LNCaP clone FGC (cell line): ENCODE results near the gene GLOD5.

Experiments used
- DNase-seq: peaks from one replicate; pipeline ENCODE4 v3.0.0-alpha.2; 2011; ENCODE audit warnings: low read depth
- H3K4me3 ChIP-seq: 2 replicates; pipeline ENCODE4 v1.5.1; 2011; ENCODE audit warnings: mild to moderate bottlenecking, low read depth, low read length, control low read depth
- TF ChIP-seq, protein P1 (sequence below): IDR thresholded peaks from 2 replicates; pipeline ENCODE4 v1.5.1; 2012; ENCODE audit warnings: mild to moderate bottlenecking; ENCODE audit not compliant: control insufficient read depth, insufficient read depth; ENCODE audit errors: extremely low read depth

Gene GLOD5

DNA sequence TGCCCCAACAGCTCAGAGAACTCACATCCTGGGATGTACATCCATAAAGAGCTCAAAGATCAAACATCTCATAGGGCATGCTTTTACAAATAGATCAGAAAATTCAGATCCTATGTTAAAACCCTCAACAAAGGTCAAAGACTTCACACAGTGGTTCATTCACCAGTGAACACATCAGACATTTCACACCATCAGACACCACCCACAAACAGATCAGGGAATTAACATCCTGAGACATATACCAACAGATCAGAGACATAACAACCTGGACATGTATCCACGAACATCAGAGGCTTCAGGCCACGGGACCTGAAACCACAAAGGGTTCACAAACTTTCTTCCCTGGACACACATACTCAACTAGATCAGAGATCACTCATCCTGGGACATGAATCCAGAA is 41.6 kb upstream of the GLOD5 start:
- DNase-seq = no peak
- TF ChIP-seq, protein P1, sequence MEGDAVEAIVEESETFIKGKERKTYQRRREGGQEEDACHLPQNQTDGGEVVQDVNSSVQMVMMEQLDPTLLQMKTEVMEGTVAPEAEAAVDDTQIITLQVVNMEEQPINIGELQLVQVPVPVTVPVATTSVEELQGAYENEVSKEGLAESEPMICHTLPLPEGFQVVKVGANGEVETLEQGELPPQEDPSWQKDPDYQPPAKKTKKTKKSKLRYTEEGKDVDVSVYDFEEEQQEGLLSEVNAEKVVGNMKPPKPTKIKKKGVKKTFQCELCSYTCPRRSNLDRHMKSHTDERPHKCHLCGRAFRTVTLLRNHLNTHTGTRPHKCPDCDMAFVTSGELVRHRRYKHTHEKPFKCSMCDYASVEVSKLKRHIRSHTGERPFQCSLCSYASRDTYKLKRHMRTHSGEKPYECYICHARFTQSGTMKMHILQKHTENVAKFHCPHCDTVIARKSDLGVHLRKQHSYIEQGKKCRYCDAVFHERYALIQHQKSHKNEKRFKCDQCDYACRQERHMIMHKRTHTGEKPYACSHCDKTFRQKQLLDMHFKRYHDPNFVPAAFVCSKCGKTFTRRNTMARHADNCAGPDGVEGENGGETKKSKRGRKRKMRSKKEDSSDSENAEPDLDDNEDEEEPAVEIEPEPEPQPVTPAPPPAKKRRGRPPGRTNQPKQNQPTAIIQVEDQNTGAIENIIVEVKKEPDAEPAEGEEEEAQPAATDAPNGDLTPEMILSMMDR = no peak
- no peak overlapping the region for H3K4me3 ChIP-seq

DNA sequence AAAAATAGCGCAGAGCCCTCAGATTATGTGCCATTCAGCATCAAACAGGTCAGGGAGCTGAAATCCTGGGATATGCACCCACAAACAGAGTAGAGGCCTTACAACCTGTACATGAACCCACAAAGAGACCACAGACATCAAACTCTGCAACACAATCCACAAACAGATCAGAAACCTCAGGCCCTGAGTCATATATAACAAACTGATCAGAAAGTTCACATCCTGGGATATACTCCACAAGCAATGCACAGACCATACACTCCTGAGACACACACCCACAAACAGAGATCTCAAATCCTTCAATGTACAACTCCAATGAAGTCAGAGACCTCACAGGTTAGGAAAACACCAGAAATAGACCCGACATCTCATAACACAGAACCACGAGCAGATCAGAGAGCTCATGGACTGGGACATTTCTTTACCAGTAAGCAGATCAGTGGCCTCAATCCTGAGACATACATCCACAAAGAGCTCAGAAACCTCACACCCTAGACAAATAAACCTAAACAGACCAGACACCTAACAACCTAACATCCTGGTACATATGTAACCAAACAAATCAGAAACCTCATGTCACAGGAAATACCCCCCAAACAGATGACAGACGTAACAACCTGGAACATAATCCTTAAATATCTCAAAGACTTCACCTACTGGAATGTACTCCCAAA is 40.8 kb upstream of the GLOD5 start:
- TF ChIP-seq, protein P1 = no peak
- no peak for DNase-seq
- no peak overlapping the region for H3K4me3 ChIP-seq

DNA sequence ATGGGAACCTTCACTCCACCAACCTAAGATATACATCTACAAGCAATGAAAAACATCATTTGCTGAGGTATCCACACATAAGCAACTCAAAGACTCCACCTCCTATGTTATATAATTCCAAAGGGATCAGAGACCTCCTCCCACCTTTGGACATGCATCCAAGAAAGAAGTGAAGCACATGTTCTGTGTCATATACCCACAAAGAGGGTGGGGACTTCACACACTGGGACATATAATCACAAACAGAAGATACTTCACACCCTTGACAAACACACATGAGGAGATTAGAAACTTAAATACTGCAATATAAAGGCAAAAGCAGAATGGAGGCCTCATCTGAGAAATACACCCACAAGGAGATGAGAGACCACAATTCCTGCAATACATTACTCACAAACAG is 39.6 kb upstream of the GLOD5 start:
- no peak overlapping the region for H3K4me3 ChIP-seq
- TF ChIP-seq, protein P1 = no peak
- no peak for DNase-seq

DNA sequence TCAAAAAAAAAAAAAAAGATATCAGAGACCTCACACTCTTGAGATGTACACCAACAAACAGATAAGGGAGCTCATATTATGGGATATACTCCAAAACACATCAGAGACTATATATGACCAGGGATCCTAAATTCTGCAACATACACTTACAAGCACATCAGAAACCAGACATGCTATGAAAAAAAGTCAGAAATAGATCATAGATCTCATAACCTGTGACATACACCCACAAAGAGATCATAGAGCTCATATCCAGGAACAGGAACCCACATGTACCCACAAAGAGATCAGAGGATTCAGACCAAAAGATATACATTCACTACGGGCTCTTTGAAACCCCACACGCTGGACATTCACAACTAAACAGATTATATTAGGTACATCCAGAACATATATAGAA is 35.0 kb upstream of the GLOD5 start:
- H3K4me3 ChIP-seq = no peak overlapping the region
- DNase-seq = no peak
- TF ChIP-seq, protein P1 = no peak

DNA sequence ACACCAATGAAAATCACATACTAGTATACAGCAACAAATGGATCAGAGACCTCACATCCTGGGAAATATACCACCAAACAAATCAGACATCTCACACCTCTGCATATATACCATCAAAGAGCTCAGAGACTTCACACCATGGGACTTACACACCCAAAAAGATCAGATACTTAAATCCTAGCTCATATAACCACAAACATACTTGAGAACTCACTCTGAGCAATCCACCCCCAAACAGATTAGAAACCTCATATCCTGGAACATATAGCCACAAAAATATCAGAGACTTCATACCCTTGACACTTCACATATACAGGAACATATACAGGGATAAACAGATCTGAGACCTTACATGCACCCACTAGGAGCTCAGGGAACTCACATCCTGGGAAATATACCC is 32.9 kb upstream of the GLOD5 start:
- no peak for DNase-seq
- TF ChIP-seq, protein P1 = no peak
- no peak overlapping the region for H3K4me3 ChIP-seq

DNA sequence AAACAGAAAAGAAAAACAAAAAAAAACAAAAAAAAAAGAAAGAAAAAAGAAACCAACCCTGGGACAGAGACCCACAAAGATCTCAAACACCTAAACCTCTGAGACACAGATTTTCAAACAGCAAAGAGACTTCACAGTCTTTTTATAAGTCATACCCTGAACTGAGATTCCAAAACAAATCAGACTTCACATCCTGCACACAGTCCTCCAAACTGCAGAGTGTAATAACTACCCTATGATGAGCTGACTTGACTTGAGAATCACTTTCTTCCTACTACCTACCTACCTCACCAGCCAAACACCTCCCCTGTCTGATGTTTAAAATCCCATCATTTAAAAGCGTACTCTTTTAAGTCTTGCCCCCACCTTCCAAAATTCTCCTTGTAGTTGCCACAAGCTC is 25.2 kb upstream of the GLOD5 start:
- H3K4me3 ChIP-seq = peak overlapping the region; percentile 66
- no peak for DNase-seq
- TF ChIP-seq, protein P1 = no peak

DNA sequence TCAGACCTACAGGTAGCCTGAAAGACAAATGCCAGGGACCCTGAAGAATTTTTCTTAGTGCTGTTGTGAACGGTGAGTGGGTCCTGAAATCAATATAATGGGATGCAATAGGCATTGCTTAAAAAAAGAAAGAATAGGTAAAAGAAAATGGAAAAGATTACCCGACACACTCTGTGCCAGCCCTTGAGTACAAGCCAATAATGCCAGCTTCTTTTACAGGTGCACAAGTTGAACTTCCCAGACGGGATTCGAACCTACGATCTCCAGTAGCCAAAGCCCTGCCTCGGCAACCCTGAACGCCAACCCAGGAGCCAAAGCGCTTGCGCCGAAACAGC is 24.7 kb upstream of the GLOD5 start:
- TF ChIP-seq, protein P1 = no peak
- H3K4me3 ChIP-seq = peak overlapping the region; percentile 66

More for the DNA sequence above, 24.7 kb upstream of the GLOD5 start:
- DNase-seq = no peak
